Neural cell (in vitro differentiated cells): ENCODE data around the gene ATG2B. TPM values are rescaled to one million over a fixed set of nuclear protein-coding genes. Genes with fewer than 3 reads are reported as not detected.

ENCODE experiments used
- H2AFZ ChIP-seq: fragments of 200-600, 300-800 bp; sonication (generic), shearing (Covaris generic); 2 replicates; pipeline ENCODE4 v1.6.0; 2014; ENCODE audit warnings: low read depth, mild to moderate bottlenecking, antibody characterized with exemption, low read length, moderate library complexity
- H3F3A ChIP-seq: fragments of 200-600 bp; shearing (Covaris generic); 2 replicates; pipeline ENCODE4 v1.6.1; 2016; ENCODE audit warnings: mild to moderate bottlenecking, moderate library complexity, mixed read lengths, antibody characterized with exemption, low read length; ENCODE audit not compliant: insufficient read depth, poor library complexity, severe bottlenecking
- H3K27ac ChIP-seq: fragments of 200-600, 300-800 bp; sonication (generic), shearing (Covaris generic); 2 replicates; pipeline ENCODE4 v1.5.1; 2014; ENCODE audit warnings: mild to moderate bottlenecking, low read length, moderate library complexity
- H3K27me3 ChIP-seq: fragments of 300-800, 200-600 bp; sonication (generic), shearing (Covaris generic); 2 replicates; pipeline ENCODE4 v1.6.0; 2014; ENCODE audit warnings: mild to moderate bottlenecking, low read depth, low read length, moderate library complexity; ENCODE audit not compliant: insufficient read depth
- H3K36me3 ChIP-seq: fragments of 300-800, 200-600 bp; sonication (generic), shearing (Covaris generic); 2 replicates; pipeline ENCODE4 v1.5.1; 2014; ENCODE audit warnings: mild to moderate bottlenecking, antibody characterized with exemption, low read length, moderate library complexity; ENCODE audit not compliant: insufficient read depth
- H3K4me2 ChIP-seq: fragments of 300-800, 200-600 bp; sonication (generic), shearing (Covaris generic); 2 replicates; pipeline ENCODE4 v1.6.0; 2014; ENCODE audit warnings: mild to moderate bottlenecking, low read length
- H3K4me3 ChIP-seq: fragments of 300-800, 200-600 bp; sonication (generic), shearing (Covaris generic); 2 replicates; pipeline ENCODE4 v1.5.1; 2014; ENCODE audit warnings: mild to moderate bottlenecking, low read length, moderate library complexity
- H3K79me2 ChIP-seq: fragments of 200-600 bp; shearing (Covaris generic); replicated peaks from 2 replicates; pipeline ENCODE4 v1.6.0; 2014; ENCODE audit warnings: mild to moderate bottlenecking, low read length, moderate library complexity; ENCODE audit not compliant: insufficient read depth
- H3K9ac ChIP-seq: fragments of 300-800, 200-600 bp; sonication (generic), shearing (Covaris generic); 2 replicates; pipeline ENCODE4 v1.6.1; 2016; ENCODE audit warnings: mild to moderate bottlenecking, low read length, mixed read lengths
- H3K9me2 ChIP-seq: fragments of 200-600 bp; shearing (Covaris generic); 2 replicates; pipeline ENCODE4 v1.6.1; 2016; ENCODE audit warnings: mild to moderate bottlenecking, low read length, mixed read lengths; ENCODE audit not compliant: insufficient read depth
- H3K9me3 ChIP-seq: fragments of 200-600, 300-800 bp; sonication (generic), shearing (Covaris generic); 2 replicates; pipeline ENCODE4 v1.6.1; 2016; ENCODE audit warnings: mild to moderate bottlenecking, mixed run types, low read length, moderate library complexity, mixed read lengths
- H4K20me1 ChIP-seq: fragments of 200-600 bp; shearing (Covaris generic); 2 replicates; pipeline ENCODE4 v1.6.1; 2016; ENCODE audit warnings: mild to moderate bottlenecking, mixed run types; ENCODE audit not compliant: insufficient read depth
- CTCF ChIP-seq: fragments of 450-650 bp; IDR thresholded peaks from 2 replicates; pipeline ENCODE4 v1.5.1; 2014; ENCODE audit warnings: antibody characterized with exemption, mild to moderate bottlenecking, moderate library complexity; ENCODE audit not compliant: poor library complexity, severe bottlenecking
- EP300 ChIP-seq: fragments of 450-650 bp; conservative IDR thresholded peaks from 2 replicates; pipeline ENCODE4 v1.6.1; 2014; ENCODE audit warnings: antibody characterized with exemption, mild to moderate bottlenecking, moderate library complexity; ENCODE audit not compliant: poor library complexity, severe bottlenecking
- EZH2 ChIP-seq: fragments of 200-600, 300-800 bp; shearing (Covaris generic), sonication (generic); IDR thresholded peaks from 2 replicates; pipeline ENCODE4 v1.6.1; 2014; ENCODE audit warnings: antibody characterized with exemption, low read length, borderline replicate concordance, mild to moderate bottlenecking; ENCODE audit not compliant: insufficient read depth, poor library complexity, severe bottlenecking
- MXI1 ChIP-seq: fragments of 450-650 bp; conservative IDR thresholded peaks from 2 replicates; pipeline ENCODE4 v1.6.1; 2014; ENCODE audit warnings: antibody characterized with exemption, mild to moderate bottlenecking; ENCODE audit not compliant: poor library complexity, severe bottlenecking
- POLR2AphosphoS5 ChIP-seq: IDR thresholded peaks from 2 replicates; pipeline ENCODE4 v1.6.1; 2012
- RAD21 ChIP-seq: fragments of 450-650 bp; conservative IDR thresholded peaks from 2 replicates; pipeline ENCODE4 v1.6.1; 2014; ENCODE audit warnings: antibody characterized with exemption, mild to moderate bottlenecking, moderate library complexity
- REST ChIP-seq: IDR thresholded peaks from 2 replicates; pipeline ENCODE4 v1.6.1; 2012; ENCODE audit warnings: borderline replicate concordance
- SMC3 ChIP-seq: fragments of 450-650 bp; conservative IDR thresholded peaks from 2 replicates; pipeline ENCODE4 v1.6.1; 2014; ENCODE audit warnings: antibody characterized with exemption, mild to moderate bottlenecking, moderate library complexity; ENCODE audit not compliant: poor library complexity
- TAF1 ChIP-seq: IDR thresholded peaks from 2 replicates; pipeline ENCODE4 v1.6.1; 2012; ENCODE audit warnings: low read depth
- polyA plus RNA-seq: library from polyadenylated mRNA; depleted of rRNA; stranded (reverse); fragments of >200 nt; gene quantifications from 2 replicates; pipeline ENCODE4 v1.2.3, GENCODE V29; 2014

ATG2B gene
- polyA plus RNA-seq, 1 donor from 2014 or later: 16.2 TPM

GRCh38 chr14:96408608-96409007, 45.5 kb upstream of the ATG2B start:
- H3K27ac ChIP-seq: no peak overlapping the region
- no peak overlapping the region for H3K4me2 ChIP-seq
- no peaks in the 10 kb centered on the region for H3K9me3 ChIP-seq
- no peak overlapping the region for H3K9ac ChIP-seq
- H3F3A ChIP-seq: no peaks in the 10 kb centered on the region
- H3K9me2 ChIP-seq: no peaks in the 10 kb centered on the region
- TF ChIP-seq EP300 (no peak), EZH2 (no peak), RAD21 (no peak), CTCF (no peak), REST (no peak), SMC3 (no peak), POLR2AphosphoS5 (no peak), TAF1 (no peak)
- H3K27me3 ChIP-seq: no peaks in the 10 kb centered on the region
- no peaks in the 10 kb centered on the region for H4K20me1 ChIP-seq
- no peak overlapping the region for H2AFZ ChIP-seq
- H3K79me2 ChIP-seq: no peaks in the 10 kb centered on the region
- H3K4me3 ChIP-seq: no peak overlapping the region
- H3K36me3 ChIP-seq: no peaks in the 10 kb centered on the region

- no peaks in the 10 kb centered on the region for H3K9me2 ChIP-seq
- H3K9me3 ChIP-seq: no peaks in the 10 kb centered on the region
- H3K27me3 ChIP-seq: no peaks in the 10 kb centered on the region
- no peaks in the 10 kb centered on the region for H3K36me3 ChIP-seq
- no peak overlapping the region for H2AFZ ChIP-seq
- no peak overlapping the region for H3K4me3 ChIP-seq
- no peak for TF ChIP-seq EZH2
- no peak for TF ChIP-seq CTCF
- TF ChIP-seq MXI1: no peak
- TF ChIP-seq TAF1: no peak
- TF ChIP-seq RAD21: no peak
- TF ChIP-seq POLR2AphosphoS5: no peak
- no peak for TF ChIP-seq REST
- TF ChIP-seq EP300: no peak
- H3K9ac ChIP-seq: no peak overlapping the region
- no peaks in the 10 kb centered on the region for H3K79me2 ChIP-seq
- no peaks in the 10 kb centered on the region for H4K20me1 ChIP-seq
- no peak overlapping the region for H3K27ac ChIP-seq
- no peak overlapping the region for H3K4me2 ChIP-seq
- H3F3A ChIP-seq: no peaks in the 10 kb centered on the region
These were observed 44.9 kb upstream of the ATG2B start for GRCh38 chr14:96407935-96408570.
